Hepatic stellate cell (primary cell): ENCODE results near the gene TARM1.

ENCODE experiments used
- DNase-seq: peaks from one replicate; pipeline ENCODE4 v3.0.0; 2011; ENCODE audit warnings: low spot score

Gene TARM1

DNA sequence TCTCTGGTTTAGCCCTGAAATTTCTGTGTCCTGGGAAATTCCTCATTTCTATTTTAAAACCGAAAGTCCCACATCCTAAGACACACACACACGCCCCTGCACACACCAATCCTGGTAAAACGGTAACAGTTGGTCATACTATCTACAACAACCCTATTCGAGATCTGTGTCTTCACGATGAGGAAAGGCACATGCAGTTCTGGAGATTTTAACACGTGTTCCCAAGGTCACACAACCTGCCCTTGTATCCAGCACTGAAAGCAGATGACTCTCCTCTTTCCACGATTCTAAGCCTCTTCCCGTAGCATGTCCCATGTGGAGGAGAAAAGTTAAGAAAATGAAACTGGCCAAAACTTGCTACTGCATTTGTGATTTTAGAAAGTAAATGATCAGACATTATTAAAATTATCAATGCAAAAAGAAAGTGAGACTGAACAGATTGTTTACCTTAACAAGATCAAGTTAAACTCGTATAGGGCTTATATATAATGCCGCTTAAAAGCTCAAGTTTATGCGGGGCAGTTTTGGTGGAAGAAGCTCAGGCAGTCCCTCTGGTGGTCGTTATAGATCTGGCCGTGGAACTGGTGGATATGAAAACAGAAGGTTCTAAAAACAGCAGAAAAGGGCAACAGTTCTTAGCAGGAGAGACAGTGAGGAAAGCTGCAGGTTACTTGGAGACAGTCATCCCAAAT lies 50.1 kb downstream of the TARM1 start:
- no peak for DNase-seq

DNA sequence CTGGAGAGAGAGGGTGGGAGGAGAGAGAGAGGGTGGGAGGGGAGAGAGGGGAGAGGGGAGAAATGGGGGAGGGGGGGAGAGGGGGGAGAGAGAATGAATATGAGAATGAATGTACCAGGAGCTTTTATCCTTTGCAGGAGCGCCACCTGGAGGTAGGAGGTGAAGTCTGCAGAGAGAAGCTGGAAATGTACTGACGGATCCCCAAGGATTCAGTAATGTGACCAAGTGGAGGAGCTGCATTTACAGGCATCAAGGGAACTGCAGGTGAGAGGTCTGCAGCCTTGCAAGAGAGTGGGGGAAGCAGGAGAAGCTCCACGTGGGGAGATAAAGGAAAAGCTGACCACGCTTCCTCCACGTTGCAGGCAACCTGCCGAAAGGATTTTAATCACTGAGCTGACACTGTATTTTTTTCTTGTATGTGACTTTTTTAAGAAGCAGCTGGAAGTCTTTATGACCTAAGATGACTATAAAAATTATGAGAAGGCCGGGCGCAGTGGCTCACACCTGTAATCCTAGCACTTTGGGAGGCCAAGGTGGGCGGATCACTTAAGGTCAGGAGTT lies 51.2 kb downstream of the TARM1 start:
- DNase-seq, result peak; percentile 56

DNA sequence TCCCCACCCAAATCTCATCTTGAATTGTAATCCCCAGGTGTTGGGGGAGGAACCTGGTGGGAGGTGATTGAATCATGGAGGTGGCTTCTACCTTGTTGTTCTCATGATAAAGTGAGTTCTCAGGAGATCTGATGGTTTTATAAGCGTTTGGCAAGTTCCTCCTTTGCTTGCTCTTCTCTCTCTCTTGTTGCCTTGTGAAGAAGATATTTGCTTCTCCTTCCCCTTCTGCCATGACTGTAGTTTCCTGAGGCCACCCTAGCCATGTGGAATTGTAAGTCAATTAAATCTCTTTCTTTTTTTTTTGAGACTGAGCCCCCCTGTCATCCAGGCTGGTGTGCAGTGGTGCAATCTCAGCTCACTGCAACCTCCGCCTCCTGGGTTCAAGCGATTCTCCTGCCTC lies 51.9 kb downstream of the TARM1 start:
- DNase-seq, result no peak

GRCh38 chr19:54026656-54027055 lies 54.5 kb downstream of the TARM1 start:
- DNase-seq, result no peak

GRCh38 chr19:54024660-54025059 lies 56.5 kb downstream of the TARM1 start:
- no peak for DNase-seq

DNA sequence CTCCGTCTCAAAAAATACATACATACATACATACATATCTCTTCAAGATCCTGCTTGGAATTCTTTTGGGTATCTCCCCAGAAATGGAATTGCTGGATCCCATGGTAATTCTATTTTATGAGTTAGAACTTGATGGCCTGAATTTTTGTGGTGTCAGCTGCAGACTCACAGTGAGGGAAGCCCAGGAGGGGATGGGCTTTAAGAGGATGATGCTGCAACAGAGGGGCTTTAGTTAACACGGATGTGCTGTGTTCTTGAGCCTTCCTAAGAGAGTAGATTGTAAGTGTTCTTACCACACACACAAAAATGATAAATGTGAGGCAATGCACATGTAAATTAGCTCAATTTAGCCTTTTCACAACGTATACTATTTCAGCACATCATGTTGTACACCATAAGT lies 58.0 kb downstream of the TARM1 start:
- DNase-seq, result no peak

GRCh38 chr19:54021932-54022331 lies 59.2 kb downstream of the TARM1 start:
- DNase-seq, result no peak

DNA sequence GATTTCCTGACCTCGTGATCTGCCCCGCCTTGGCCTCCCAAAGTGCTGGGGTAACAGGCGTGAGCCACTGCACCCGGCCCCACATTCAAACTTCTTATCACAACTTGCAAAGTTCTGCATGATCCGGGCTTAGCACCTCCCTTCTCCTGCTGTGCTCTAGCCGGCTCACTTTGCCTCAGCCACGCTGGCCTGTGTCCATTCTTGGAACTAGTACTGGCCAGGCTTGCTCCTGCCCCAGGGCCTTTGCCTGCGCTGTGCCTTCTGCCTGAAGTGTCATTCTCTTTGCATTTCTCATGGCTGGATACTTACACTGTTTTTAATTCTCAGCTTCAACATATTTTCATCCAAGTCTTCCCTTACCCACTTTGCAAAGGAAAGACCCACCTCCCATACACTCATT lies 59.8 kb downstream of the TARM1 start:
- DNase-seq, result no peak
